ENCODE data around the gene SFPQ.
A peak's percentile ranks its signal among the peaks of the same experiment; 100 is the strongest.
"Not testable (repeated sequence)": the region's sequence is repeated elsewhere in the genome, so short reads cannot be mapped to it uniquely, and the experiment has no call there.

Gene SFPQ, protein sequence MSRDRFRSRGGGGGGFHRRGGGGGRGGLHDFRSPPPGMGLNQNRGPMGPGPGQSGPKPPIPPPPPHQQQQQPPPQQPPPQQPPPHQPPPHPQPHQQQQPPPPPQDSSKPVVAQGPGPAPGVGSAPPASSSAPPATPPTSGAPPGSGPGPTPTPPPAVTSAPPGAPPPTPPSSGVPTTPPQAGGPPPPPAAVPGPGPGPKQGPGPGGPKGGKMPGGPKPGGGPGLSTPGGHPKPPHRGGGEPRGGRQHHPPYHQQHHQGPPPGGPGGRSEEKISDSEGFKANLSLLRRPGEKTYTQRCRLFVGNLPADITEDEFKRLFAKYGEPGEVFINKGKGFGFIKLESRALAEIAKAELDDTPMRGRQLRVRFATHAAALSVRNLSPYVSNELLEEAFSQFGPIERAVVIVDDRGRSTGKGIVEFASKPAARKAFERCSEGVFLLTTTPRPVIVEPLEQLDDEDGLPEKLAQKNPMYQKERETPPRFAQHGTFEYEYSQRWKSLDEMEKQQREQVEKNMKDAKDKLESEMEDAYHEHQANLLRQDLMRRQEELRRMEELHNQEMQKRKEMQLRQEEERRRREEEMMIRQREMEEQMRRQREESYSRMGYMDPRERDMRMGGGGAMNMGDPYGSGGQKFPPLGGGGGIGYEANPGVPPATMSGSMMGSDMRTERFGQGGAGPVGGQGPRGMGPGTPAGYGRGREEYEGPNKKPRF

GRCh38 chr1:35192853-35193664 is at the start of gene SFPQ:
Gene SFPQ (minus strand): TSS chr1:35193145. CDS start chr1:35193049, 96 bp downstream.
- peak; percentile 99 for DNase-seq

GRCh38 chr1:35236772-35237171 is 43.8 kb upstream of the SFPQ start:
- not testable (repeated sequence) for DNase-seq

GRCh38 chr1:35231287-35231686 is 38.3 kb upstream of the SFPQ start:
- no peak for DNase-seq

- DNase-seq: no peak
Measured at GRCh38 chr1:35229587-35230360, 36.8 kb upstream of the SFPQ start.

DNA sequence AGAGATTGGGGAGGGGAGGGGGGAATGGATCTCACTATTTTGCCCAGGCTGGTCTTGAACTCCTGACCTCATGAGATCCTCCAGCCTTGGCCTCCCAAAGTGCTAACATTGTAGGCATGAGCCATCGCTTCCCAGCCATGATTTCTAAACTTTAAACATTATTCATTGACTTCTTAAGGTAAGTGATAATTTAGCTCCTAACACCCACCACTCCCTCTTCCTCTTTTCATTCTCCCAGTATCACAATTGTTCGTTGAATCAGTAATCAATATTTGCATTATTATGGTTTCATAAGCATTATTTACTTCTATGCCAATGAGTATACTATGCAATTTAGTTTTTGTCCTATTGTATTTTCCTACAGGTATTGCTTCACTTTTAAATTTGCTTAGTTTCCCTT is 33.6 kb upstream of the SFPQ start:
- no peak for DNase-seq

DNA sequence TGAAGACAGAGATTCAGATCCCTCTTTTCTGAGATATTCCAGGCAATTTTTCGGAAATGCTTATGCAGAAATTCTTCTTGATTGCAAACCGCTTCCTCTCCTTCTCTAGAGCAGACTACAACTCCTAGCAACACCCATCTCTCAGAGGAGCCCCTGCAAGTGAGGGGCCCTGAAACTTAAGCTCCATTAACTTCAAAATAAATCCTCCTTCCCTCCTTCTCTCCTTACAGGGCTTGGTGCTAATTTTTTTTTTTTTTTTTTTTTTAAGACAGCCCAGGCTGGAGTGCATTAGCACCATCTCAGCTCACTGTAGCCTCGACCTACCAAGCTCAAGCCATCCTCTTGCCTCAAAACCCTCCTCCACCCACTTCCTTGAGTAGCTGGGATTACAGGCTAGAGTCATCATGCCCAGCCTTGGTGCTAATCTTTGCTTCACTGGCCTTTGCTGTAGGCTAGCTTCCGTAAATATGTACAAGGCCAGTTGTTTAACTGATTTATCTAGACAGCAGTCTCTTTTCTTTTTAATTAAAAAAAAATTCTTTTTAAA is 30.2 kb upstream of the SFPQ start:
- DNase-seq: no peak

DNA sequence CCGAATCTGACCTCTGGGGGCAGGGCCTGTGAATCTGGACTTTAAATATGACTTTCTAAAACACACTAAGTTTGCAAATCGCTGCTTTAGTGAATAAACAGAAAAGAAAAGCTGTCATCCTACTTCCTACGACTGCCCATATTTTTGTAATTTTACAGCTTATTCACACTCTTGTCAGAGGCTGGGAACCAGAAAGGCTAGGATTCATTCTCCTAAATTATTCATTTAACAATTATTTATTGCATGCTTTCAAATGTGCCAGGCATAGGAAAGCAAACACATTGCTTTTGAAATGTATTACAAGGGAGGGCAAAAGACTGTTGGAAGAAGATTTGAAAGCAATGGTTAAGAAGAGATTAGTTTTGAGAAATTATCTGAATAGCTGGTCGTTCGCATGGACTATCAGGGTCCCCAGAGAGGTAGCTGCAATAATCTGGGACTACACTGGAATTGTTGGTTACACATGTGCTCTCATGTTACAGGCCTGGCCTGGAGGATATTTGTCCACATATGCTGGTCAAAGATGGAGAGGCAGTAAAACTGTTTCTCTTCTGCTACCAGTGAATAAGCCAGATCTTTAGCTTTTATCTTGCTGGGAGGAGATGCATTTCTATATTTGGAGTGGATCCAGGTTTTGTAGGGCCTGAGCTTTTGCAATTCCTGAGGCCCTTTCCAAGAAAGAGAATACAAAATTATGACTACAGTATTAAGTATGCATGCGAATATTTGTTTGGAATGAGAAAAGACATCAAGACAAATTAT is 29.6 kb upstream of the SFPQ start:
- no peak for DNase-seq

DNA sequence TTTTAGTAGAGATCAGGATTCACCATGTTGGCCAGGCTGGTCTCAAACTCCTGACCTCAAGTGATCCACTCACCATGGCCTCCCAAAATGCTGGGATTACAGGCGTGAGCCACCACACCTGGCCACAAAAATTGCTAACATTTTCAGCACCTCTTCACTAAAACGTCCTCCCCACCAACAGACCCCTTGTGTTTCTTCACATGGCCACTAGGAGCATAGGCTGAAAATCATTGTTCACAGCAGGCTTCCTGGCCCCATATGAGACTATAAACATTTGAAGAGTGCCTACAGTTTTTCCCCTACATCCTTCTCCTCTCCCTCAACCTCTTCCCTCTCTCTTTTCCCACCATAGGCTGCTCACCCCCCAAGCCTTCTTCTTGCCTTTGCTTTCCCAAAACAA is 28.0 kb upstream of the SFPQ start:
- DNase-seq: peak; percentile 62

- no peak for DNase-seq
Measured at GRCh38 chr1:35215346-35215745, 22.4 kb upstream of the SFPQ start.

DNA sequence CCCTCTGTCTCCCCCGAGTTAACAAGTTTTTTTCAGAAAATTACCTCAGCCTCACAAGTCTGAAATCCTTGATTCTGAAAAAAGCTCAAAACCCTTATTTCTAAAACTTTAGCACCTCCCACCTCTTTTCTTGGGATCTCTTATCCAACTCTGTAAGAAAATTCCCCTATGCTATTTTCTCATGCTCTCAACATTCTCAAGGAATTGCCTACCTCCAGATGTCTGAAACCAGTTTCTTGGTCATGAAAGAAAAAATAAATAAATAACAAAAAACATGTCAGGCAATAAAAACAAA is 18.1 kb upstream of the SFPQ start:
- DNase-seq: no peak

DNA sequence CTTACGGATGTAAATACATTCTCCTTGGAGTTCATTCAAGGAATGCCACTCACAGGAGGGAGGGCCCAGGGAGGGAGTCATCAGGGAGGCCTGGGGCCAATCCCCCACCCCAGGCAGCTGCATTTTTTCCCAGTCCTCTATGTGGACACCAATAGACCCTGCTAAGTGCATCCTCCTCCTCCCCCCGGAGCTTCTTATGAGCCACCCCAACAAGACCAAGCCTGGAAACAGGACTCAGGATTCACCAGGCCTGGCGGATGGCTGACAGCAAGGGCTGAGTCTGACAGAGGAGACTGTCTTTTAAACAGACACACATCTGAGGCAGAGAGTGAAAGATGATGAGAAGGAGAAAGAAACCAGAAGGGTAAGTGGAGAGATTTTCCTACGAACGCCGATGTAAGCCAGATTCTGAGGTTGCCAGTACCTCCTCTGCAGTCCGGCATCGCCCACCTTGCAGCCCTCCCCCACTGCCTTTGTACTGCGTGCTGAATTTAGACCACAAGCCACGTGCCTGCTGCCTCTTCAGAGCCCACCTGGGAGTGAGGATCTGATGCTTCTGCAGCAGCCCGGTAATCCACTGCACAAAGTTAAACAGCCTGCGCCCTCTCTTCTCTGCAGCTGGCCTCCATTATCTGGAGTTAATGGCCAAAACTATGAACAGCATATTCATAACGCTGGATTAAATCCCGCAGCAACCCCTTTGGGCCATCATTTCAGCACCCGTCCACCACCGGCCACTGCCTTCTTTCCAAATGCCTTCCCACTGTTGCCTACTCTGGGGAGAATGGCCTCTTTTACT is 17.6 kb upstream of the SFPQ start:
- DNase-seq: no peak

- DNase-seq: no peak
Measured at GRCh38 chr1:35203295-35203694, 10.3 kb upstream of the SFPQ start.

GRCh38 chr1:35202048-35202719 is 9.2 kb upstream of the SFPQ start:
- peak; percentile 94 for DNase-seq

DNA sequence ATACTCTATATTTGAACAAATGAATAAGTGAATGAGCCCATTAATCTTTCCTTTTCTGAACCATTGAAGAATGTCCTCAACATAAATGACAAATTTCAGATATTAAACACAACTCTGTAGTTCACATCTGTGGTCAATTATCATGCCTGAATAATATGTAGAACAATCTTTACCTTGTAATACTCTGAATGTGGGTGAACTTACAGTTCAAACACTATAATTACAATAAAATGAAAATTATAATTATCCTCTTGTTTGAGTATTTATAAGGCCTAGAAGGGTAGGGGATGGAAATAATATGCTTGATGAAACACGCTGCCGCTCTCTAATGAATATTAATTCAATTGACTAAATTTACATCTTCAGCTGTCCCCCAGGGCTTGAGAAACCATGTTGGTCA is 8.7 kb upstream of the SFPQ start:
- no peak for DNase-seq

- DNase-seq: peak; percentile 93
Measured at GRCh38 chr1:35192056-35192852, 691 bp downstream of the SFPQ start.

DNA sequence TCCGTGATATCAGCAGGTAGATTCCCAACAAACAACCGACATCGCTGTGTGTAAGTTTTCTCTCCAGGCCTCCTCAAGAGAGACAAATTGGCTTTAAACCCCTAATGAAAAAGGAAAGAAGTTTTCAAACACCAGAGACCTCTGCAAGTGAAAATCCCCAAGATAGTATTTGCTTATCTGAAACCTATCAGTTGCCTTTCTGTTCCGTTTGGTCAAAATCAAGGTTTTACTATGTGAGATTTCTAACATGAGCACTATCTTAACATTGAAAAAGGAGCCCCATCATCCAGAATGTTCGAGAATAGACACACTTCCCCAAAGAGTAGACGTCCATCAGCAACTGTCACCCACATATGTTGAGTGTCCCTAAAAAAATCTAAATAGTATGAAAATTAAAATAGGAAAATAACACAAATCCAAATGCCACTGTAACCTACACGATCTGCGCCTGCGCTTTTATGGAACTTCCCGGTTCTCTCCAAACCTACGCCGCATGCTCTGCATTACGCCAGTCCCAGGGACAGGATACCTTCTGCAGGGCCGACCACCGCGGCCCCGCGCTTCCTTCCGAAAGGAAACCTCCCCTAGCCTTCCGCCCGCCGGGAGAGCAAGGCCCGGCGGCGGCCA is 1.4 kb downstream of the SFPQ start:
- no peak for DNase-seq

DNA sequence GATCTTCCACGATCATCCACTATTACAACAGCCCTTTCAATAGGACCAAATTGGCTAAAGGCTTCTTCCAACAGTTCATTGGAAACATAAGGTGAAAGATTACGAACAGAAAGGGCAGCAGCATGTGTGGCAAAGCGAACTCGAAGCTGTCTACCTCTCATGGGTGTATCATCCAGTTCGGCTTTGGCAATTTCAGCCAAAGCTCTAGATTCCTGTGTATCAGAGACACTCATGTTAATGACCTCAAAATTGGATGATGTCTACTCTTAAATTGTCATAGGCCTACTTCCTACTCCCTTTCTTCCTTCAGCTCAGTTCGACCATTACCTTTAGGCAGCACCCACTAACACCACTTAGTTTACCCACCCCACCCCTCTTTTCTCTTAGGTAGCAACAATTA is 2.2 kb downstream of the SFPQ start:
- no peak for DNase-seq

DNA sequence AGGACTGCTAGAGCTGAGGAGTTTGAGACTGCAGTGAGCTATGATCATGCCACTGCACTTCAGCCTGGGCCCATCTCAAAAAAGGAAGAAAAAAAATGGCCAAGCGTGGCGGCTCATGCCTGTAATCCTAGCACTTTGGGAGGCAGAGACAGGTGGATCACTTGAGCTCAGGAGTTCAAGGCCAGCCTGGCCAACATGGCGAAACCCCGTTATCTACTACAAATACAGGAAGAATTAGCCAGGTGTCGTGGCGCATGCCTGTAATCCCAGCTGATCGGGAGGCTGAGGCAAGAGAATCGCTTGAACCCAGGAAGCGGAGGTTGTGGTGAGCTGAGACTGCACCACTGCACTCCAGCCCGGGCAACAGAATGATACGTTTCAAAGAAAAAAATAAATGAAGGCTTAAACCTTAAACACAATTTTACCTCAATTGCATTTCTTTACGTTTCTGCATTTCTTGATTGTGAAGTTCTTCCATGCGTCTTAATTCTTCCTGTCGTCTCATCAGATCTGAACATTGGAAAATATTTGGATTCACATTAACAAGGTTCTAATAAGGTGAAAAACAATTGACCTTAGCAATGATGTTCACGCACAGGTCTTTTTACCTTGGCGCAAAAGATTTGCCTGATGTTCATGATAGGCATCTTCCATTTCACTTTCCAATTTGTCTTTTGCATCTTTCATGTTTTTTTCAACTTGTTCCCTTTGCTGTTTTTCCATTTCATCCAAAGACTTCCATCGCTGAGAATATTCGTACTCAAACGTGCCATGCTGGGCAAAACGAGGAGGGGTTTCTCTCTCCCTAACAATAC is 4.2 kb downstream of the SFPQ start:
- no peak for DNase-seq
